ENCODE data around the gene BAAT.
"Not testable (repeated sequence)": the region's sequence is repeated elsewhere in the genome, so short reads cannot be mapped to it uniquely, and the experiment has no call there.

DNA sequence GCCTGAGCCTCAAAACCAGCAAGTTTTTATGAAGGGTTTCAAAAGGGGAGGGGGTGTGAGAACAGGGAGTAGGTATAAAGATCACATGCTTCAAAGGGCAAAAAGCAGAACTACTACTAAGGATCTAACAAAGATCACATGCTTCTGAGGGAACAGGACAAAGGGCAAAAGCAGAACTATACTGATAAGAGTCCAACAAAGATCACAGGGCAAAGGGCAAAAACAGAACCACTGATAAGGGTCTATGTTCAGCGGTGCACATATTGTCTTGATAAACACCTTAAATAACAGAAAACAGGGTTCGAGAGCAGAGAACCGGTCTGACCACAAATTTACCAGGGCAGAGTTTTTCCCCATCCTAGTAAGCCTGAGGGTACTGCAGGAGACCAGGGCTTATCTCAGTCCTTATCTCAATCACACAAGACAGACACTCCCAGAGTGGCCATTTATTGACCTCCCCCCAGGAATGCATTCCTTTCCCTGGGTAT, 57.3 kb downstream of the BAAT start:
- TF ChIP-seq CTCF (IDR thresholded peaks at IDR 0.05); ZFX (IDR thresholded peaks at IDR 0.05; ENCODE audit: borderline replicate concordance): not testable (repeated sequence)
